Measurements from ENCODE around the gene OR10A7.

DNA sequence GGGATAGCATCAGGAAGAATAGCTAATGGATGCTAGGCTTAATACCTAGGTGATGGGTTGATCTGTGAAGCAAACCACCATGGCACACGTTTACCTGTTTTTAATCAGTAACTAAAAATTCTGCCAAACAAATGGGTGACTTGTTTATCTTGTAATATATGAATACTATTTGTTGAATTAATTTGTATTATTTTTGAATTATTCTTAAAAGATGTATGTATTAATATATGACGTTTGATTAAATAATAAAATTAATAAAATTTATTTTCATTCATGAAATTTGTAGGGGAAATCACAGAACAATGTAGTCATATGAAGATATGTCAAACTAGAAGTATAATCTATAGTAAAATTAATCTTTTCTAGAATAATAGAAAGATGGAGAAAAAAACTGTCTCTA is 32.3 kb upstream of the OR10A7 start:
- TF ChIP-seq, protein P1, sequence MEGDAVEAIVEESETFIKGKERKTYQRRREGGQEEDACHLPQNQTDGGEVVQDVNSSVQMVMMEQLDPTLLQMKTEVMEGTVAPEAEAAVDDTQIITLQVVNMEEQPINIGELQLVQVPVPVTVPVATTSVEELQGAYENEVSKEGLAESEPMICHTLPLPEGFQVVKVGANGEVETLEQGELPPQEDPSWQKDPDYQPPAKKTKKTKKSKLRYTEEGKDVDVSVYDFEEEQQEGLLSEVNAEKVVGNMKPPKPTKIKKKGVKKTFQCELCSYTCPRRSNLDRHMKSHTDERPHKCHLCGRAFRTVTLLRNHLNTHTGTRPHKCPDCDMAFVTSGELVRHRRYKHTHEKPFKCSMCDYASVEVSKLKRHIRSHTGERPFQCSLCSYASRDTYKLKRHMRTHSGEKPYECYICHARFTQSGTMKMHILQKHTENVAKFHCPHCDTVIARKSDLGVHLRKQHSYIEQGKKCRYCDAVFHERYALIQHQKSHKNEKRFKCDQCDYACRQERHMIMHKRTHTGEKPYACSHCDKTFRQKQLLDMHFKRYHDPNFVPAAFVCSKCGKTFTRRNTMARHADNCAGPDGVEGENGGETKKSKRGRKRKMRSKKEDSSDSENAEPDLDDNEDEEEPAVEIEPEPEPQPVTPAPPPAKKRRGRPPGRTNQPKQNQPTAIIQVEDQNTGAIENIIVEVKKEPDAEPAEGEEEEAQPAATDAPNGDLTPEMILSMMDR (IDR thresholded peaks at IDR 0.05): no peak
- TF ChIP-seq EZH2 (IDR thresholded peaks at IDR 0.05; ENCODE audit: borderline replicate concordance, insufficient read depth, low read depth, low read length, poor library complexity, severe bottlenecking): no peak
